ENCODE measurements around the gene XRCC5. TPM values are rescaled to one million over a fixed set of nuclear protein-coding genes. Genes with fewer than 3 reads are reported as not detected.

The XRCC5 gene
- polyA plus RNA-seq, 12 donors: 138 to 218 (median 182) TPM; not detected in 1

DNA sequence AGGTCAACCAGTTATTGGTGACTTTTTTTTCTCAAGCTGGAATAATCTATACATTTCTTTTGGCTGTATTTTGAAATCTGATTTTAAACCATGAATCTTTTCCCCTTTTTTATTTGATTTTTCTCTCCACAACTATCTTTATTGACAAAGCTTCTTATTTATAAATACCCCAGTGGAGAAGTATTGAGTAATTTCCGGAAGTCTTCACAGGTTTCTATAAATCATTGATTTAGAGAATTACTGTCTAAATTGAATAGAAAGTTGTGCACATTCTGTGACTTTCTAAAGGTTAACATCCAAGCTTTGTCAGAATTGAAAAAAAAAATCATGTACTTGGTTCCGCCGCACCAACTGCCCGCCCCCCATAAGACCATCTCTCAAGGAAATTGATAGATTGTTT, 39.8 kb downstream of the XRCC5 start:
- no peak for DNase-seq

DNA sequence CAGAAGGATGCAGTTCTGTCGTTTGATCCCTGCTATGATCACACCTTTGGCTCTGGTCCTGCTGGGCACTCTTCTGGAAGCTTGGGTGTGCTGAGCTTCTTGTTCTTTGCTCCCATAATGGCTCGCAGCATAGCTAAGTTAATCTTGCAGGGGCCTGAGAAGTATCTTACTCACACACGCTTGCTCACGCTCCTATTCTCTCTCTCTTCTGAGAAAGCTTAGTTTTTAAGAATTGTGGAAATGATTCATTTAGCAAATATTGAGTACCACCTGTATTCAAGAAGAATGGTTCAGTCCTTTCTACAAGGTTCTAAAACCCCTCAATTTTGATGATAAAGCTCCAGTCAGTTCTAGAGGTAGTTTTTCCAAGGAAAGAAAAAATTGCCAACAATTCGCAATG, 40.6 kb downstream of the XRCC5 start:
- DNase-seq: no peak

DNA sequence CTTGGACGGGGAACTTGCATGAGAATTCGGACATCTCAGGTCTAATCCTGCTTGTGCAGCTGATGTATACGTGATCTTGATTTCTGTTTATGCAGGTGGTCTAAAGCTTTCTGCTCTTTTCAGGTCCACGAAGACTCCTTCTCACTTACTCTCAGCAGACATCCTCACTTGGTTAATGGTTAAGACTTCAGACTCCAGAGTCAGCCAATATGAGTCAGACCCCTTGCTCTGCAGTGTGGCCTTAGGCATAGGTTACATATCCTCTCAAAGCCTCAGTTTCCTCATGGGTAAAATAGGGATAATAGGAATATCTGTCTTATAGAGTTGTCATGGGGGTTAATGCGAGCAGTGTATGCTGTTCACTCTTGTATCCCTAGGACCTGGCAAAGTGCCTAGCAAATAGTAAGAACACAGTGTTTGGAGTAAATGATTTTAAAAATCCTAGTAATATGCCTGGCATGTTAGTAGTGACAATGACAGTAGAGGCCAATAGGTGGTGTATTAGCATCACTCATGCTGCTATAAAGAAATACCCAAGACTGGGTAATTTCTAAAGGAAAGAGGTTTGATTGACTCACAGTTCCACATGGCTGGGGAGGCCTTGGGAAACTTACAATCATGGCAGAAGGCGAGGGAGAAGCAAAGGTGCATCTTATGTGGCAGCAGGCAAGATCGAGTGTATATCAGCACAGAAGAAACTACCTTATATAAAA, 42.3 kb downstream of the XRCC5 start:
- DNase-seq: no peak

DNA sequence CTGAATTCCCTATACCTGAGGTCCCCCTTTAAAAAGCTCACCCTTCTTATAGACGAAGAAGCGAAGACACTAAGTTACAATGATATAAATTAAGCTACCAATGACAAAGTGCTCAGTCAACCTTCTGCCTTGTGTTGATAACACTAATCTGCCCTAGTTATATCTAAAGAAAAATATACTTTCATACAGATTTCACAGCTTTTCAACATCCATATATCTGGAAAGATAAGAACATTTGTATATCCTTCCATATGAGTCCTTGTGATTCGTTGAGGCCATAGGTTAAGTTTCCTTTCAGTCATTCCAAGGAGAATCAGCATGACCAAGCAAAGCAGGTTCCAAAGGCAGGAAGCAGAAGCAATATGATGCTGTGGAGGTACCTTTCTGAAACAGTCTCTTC, 46.8 kb downstream of the XRCC5 start:
- no peak for DNase-seq

DNA sequence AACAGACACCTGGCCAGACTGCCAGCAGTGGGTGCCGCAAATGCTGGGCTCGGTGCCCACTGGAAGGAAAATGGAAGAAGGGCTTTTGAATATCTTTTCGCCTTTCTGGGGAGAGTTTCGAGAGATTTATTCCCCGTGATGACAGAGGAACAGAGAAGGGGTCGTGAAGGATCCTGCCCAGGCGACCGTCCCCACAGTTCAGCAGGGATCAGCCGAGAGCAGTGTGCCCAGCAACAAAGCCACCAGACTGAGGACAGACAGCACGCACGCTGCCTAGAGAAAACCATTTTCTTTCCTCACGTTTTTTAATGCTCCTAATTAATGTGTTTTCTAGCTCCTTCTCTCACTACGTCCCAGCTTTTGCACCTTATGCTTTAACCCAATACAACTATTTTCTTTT, 47.7 kb downstream of the XRCC5 start:
- DNase-seq: no peak

DNA sequence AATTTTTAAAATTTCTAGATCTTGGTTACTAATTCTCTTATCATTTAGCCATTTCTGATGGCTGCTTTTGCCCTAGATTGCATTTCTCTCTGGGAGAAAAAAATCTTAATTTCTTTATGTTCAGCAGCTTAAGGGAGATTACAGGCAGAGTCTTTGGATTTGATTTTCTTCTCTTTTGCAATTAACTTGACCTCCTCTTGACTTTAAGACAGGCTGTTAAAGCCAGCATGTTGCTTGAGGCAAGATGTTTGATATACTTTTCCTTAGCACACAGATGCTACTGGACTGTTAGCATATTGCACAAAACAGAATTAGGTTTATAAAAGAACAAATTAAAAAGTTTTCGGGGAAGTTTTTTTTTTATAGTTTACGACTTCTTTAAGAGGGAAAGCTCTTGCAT, 50.0 kb downstream of the XRCC5 start:
- no peak for DNase-seq

DNA sequence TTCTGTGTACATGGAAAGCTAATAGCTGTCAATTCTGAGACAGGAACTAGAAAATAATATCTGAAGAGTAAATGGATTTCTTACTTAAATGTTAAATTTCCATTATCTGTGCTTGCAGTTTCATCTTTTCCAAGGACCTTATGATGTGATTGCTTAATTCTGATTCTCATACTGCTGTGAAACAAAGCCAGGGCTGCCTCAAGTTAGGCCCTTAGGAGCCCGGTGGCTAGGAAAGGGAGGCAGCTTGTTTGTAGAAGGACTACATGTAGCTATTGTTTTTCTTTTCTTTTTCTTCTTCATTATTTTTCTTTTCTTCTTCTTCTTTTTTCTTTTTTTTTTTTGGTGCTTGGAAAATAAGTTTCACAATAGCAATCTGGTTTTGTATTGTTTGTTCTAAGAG, 50.5 kb downstream of the XRCC5 start:
- DNase-seq: no peak

DNA sequence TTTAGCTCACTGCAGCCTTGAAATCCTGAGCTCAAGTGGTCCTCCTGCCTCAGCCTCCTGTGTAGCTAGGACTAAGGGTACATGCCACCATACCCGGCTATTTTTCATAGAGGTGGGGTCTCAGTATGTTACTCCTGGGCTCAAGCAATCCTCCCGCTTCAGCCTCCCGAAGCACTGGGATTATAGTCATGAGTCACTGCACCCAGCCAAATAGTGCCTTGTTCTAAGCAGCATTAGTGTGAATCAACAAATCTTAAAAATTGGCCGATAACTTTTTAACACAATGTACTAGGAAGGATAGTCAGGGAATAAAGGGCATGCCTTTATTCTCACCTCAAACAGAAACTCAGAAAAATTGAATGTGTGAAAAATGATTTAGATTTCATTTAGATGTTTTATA, 51.6 kb downstream of the XRCC5 start:
- no peak for DNase-seq

DNA sequence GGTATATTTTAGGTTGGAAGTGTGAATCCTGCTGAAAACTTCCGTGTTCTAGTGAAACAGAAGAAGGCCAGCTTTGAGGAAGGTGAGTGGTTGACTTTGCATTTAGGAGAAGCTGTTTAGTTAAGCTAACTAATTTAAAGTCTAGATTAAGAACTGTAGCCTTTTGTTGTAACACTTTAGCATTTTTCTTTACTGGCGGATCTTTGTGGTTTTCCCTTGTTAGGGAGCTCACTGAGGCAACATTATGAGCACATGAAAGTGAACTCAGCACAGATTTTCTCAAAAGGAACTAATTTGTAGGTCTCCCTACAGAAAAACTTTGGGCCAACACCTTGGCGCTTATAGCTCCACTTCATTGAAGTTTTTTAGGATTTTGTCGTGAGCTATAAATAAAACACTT, 52.8 kb downstream of the XRCC5 start:
- DNase-seq: no peak

DNA sequence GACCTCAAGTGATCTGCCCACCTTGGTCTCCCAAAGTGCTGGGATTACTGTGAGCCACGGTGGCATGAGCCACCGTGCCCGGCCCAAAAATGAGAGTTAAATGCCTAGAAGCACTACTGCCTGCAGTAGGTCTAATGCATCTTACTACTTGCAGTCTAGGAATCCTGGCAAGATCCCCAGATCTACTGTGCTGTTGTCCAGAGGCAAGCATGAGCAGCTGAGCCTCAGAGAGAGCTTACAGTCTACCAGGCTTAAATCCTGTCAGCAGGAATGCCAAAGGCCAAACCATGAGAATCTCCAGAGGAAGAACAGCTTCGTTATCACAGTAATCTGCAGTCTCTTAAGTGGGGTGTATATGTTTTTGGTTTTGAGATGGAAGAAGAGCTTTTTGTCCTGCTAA, 54.4 kb downstream of the XRCC5 start:
- no peak for DNase-seq

DNA sequence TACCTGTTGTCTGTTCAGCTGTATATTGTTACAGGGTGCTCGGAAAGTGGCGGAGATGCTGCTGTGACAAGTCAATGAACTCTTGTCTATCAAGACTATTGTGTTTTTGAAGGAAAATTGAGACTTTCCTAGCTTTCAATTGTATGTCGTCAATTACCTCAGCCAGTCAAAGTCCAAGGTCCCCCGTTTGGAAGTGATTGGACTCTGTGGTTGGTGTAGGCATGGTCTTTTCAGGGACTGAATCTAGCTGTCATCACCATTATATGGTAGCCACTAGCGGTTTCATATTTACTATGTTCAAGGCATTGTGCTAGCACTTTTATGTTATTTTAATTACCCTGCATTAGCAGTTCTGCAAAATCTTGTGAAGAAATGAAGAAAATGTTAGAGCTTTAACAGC, 54.9 kb downstream of the XRCC5 start:
- no peak for DNase-seq

DNA sequence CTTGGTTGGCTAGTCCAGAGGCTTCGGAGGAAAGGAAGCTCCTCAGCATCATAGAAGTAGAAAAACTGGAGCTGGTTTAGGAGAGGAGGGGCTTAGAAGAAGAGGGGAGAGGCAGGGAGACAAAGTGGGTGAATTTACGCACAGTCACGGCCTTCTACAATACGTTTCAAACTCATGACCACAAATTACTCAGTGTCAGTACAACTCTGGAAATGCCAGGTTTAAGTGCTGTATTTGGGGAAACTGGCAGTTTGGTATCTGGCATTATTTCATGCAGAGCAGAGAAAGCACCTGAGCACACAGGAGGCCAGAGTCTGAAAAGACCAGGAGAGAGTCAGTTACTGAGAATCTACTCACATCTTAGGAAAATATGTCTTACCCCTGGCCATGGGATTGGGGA, 55.4 kb downstream of the XRCC5 start:
- no peak for DNase-seq

DNA sequence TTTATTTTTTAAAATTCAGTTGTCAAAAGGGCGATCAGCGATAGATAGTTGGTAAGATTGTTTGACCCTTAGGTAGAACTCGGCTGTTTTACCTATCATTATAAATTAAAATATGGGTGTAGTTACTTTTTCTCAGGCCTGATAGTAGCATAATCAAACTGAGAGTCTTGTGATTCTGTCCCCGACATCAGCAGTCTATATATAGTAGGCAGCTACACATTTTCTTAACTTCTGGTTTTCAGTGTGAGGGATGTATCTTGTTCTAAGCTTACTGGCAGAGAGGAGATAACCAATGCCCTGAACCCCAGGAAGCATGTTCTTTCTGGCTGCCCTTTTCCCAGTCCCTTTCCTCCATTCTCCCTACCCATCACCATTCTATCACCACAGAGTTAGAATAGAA, 56.6 kb downstream of the XRCC5 start:
- no peak for DNase-seq

DNA sequence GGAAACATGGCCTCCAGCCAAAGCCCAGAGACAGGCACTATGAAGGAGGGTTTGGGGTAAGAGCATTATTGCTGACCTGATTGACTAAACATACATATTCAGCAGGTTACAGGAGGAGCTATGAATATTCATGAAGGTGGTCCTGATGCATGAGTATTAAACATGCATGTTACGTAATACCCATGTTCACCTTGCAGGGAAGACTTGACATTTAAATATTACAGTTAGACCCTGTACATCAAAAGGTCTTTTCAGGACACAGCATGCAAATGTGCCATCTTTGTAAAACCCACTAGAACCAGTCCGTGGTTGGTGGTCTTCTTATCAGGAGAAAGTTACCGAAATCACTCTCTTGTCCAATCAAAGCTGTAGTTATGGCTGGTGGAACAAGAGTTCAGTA, 59.9 kb downstream of the XRCC5 start:
- DNase-seq: no peak

DNA sequence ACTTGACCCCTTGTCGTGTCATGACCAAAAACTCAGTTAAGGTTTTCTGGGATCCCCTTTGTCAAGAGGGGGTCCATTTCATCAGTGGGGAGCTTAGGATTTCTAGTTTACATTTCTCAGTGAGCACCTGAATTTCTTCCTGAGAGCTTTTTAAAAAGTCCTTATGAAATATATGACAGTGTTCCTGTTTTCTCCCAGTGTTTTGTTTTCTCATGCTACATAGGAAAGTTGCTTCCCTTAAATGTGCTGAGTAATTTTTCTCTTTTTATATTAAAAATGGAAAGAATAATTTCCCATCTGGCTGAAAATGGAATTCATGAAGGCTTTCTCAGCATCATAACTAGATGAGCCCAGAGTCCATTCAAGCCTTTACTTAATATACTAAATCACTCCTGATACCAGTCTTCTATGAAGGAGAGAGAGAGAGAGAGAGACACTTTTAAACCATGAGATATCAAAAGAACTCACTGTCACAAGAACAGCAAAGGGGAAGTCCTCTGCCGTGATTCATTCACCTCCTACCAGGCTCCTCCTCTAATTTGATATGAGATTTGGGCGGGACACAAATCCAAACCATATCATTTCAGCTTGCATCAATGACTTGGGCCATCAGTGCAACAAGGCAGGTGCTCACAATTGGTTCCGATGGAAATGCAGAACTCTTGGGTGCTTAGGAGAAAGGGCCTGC, 61.1 kb downstream of the XRCC5 start:
- no peak for DNase-seq

DNA sequence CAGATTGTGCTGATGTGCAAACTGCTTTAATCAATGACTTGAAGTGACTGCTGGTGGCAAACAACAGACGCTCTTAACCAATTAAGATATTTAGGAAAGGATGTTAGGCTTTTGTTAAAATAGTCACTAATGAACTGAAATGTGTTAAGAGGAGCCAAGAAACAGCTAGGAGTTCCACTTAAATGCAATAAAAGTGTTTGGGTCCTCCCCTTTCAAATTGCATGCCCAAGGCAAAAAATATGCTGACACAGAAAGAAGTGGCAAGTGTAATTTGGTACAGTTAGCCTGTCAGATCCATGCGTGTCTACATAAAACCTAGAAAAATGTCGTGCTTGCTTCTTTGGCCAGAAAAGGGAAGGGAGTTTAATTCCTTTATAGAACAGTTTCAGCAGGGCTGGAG, 61.9 kb downstream of the XRCC5 start:
- DNase-seq: no peak

DNA sequence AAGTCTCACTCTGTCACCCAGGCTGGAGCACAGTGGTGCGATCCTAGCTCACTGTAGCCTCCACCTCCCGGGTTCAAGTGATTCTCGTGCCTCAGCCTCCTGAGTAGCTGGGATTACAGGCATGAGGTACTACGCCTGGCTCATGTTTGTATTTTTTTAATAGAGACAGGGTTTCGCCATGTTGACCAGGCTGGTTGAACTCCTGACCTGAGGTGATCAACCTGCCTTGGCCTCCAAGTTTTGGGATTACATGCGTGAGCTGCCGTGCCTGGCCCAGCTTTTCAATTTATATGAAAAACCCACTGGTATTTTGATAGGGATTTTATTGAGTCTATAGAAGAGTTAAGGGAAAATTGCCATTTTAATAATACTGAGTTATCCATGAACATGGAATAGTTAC, 63.3 kb downstream of the XRCC5 start:
- DNase-seq: no peak

DNA sequence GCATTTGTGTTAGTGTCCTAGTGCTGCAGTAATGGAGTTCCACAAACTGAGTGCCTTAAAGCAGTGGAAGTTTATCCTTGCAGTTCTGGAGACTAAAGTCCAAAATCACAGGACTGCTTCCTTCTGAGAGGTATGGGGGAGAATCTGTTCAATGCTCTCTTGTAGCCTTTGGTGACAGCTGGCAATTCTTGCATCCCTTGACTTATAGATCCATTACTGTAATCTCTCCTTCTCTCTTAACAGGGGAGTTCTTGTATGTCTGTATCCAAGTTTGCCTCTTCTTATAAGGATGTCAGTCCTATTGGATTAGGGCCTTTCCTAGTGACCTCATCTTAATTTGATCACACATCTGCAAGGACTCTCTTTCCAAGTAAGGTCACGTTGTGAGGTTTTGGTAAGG, 69.9 kb downstream of the XRCC5 start:
- no peak for DNase-seq

DNA sequence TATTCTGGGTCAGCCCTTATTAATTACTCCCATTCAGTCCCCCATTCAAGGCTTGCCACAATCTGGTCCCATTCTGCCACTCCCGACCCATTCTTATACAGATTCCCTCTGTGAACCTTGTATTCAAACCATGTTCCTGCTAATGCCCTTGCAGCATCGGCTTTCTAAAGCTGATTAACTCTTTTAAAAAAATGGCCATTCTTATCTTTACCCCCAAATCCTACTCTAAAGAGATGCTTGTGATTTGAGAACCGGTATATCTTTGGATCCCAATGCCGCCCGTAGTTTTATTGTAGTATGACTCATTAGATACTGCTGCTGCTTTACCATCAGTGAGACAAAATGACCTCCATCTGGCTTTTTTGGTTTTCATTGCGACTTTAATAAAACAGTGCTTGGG, 72.2 kb downstream of the XRCC5 start:
- no peak for DNase-seq

DNA sequence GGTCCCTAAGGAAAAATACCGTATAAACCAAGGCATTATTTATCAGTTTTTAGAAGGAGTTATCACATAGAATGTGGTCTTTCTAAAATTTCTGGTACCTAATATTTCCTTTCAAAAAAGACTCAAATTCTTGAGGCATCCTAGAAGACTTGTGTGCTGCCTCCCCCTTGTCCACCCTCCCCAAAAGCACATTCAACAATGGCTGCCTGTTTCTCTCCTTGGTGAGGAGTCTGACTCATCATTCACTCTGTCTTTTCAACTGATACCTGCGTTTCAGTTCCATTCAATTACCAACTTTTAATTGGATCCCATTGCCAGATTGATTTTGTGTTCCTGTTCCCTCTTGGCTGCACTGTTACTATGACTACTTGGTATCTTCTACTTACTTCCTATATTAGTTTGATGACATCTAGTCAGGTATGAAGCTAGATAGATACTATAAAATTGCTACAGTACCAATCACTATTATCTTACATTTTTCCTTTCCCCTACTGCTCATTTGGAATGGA, 72.9 kb downstream of the XRCC5 start:
- DNase-seq: no peak

DNA sequence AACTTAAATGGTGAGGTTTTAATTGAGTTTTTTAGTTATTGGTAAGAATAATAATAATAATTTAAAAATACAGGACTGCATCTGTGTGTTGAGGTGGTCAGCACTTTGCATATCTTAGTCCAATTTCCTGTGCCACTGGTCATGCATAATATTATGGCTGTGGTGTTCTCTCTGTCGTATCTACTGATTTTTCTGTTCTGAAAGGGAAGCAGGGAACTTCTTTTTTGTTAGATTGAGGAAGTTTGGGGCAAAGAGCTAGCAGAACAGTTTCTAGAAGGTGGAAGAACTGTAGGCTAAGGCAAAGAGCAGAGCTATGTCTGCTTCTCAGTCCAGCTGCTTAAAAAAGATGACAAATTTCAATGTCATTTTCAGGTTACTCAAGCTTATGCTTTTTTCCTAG, 74.3 kb downstream of the XRCC5 start:
- no peak for DNase-seq

DNA sequence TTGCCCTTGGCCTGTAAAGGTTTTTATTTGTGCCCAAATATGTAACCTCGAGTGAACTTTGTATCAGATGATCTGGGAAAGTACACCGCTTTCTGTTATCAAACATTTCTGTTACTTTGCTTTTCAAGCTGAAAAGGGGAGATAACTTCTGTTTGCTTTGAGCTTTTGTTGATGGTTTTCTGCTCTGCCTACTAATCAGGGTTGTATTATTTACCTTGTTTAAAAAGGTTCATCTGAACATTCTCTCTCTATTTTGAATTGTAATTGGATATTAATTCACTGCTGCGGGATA, 79.4 kb downstream of the XRCC5 start:
- DNase-seq: no peak

DNA sequence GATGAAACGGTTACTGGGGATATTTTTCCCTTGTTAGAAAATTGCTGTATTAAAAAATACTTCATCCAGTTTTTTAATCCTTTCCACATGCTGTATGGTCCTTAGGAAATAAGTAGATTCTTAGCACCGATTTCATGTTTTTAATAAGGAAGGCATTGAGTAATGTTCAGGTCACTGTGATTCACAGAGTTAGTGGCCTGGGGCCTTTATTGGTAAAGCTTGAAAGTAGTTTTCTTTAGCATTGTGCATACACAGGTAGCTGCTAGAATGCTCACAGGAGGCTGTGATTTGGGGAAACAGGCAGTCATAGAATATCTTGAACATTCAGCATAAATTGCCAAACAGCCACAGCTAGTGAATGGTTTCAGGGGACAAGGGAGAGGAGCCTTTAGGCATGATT, 79.8 kb downstream of the XRCC5 start:
- no peak for DNase-seq

DNA sequence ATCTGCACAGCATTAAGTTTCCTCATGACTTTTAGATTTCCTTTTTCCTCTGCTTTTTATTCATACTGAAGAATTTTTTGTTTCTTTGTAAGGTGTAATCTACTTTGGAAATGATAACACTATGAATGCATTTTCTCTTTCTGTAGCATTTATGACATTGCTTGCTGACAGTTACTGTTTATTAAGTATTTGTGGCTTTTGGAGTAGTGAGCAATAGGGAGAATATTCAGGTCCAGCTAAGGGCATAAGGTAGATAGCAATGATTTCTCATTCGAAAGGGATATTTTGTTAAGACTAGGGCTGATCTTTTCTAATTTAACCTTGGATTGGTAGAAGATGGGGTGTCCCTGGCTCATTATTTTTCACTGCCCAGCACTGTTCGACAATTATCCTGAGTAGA, 80.3 kb downstream of the XRCC5 start:
- DNase-seq: no peak

Measured in muscle of arm (tissue), 12 donors.